Fibroblast of peridontal ligament (primary cell): Measurements from ENCODE around the gene USP47.
A peak's percentile ranks its signal among the peaks of the same experiment; 100 is the strongest.

Source experiments
- DNase-seq: peaks from one replicate; pipeline ENCODE4 v3.0.0-alpha.2; 2010; ENCODE audit errors: extremely low read depth

Gene USP47

DNA sequence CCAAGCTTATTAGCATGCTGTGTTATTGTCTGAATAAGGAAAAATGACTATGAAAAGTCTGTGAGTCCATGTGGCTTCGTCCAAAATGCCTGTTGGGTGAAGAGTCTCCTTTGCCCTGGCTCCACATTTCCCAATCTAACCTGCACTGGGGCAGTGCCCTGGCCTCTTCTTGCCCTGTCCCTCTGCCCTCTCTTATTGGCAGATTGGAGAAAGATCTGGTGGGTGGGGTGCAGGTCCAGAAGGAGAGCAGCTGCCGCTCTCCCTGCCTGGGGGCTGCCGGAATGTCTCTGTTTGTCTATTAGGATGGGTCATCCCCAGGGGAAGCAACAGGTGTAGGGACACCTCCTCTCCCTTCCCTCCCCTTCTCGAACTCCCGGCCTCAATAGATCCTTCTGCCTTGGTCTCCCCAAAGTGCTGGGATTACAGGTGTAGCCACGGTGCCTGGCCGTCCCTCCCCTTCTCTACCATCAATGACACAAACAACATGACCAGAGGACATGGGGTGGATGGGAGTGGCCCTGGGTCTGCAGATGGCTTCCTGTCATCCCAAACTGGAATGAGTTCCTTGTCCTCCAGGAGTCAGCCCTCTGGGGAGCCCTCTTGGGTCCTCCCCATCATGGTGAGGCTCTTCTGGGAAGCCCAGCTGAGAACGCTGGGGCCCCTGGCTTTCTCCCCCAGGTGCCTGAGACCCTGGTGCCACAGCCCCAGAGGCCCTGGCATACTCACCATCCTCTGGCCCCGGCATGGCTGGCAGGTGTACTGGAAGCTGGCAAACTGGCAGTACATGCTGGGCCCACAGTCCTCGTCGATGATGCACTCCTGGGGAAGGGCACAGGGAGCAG is 126.1 kb downstream of the USP47 start:
- no peak for DNase-seq

DNA sequence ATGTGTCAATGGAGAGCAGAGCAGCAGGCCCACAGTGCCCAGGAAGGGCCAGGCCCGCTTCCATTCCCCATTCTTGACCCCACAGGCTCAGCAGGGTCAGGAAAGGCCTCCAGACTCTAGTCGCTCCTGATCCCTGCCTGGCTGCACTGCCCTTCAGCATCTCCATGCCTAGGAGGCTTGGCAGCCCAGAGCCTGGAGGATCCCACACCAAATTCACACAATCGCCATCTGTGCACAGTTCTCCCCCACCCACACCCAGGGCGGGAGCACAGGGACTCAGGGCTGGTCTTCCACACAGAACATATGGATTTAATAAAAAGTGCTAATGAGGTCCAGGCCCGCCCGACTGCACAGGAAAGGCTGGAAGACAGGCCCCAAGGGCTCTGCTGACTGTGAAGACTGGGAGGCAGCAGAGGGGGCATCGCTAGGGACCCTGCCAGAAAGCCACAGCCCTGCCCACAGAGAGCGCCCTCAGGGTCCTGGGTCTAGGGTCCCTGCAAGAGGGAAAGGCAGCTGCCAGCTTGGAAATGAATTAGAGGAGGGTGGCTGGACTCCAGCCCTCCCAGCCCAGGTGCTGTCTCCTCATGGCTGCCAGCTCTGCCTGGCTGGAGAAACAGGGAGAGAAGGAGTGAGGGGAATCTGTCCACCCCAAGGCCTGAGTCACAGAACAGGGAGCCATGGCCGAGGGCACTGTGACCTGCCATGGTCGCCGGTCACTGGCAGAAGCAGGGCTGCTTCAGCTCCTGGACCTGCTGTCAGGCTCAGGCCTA is 126.9 kb downstream of the USP47 start:
- peak; percentile 90 for DNase-seq

DNA sequence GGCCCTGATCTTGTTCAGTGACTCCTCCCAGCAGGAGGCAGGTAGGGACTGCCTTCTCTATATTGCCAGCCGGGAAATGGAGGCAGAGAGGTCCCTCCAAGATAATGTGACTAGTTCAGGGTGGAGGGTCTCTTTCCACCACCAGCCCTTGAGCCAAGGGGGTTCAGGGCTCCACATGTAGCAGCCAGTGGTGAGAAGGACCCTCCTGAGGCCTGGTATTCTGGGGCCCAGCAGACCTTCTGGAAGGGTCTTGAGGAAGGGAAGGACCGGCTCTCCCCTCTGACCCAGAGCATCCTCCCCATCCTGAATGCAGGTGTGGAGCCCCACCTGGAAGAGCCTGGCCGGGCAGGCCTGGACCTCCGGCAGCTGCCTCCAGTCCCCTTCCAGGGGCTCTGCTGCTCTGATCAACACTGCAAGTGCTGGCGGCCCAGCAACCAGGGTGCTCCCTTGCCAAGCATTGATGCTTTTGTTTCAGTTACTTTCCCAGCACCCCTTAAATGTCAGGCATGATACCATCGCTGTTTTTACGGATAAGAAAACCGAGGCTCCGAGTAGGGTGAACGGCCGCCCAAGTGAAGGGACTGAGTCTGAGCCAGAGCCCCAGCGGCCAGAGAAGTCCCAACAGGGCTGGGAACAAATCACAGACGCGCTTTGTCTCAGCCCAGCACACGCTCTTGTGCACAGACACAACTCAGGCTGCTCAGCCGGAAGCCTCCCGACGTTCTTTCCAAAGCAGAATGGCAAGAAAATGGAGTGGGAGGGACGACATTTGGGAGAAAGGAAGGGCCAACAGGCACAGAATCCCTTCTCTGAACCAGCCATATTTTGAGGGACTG is 127.8 kb downstream of the USP47 start:
- DNase-seq = no peak

DNA sequence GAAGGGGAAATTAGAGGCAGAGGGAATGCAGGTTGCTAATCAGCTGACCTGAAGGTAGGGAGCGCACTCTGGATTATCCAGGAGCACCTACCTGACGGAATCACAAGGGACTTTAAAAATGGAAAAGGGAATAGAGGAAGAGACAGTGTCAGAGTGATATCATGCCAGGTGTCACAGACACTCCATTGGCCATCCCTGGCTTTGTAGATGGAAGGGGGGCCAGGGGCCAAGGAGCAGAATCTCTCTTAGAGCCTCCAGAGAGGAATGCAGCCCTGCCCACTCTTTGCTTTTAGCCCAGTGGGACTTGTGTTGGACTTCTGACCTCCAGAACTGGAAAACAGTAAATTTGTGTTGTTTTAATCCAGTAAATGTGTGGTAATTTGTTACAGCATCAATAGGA is 128.8 kb downstream of the USP47 start:
- DNase-seq = no peak

DNA sequence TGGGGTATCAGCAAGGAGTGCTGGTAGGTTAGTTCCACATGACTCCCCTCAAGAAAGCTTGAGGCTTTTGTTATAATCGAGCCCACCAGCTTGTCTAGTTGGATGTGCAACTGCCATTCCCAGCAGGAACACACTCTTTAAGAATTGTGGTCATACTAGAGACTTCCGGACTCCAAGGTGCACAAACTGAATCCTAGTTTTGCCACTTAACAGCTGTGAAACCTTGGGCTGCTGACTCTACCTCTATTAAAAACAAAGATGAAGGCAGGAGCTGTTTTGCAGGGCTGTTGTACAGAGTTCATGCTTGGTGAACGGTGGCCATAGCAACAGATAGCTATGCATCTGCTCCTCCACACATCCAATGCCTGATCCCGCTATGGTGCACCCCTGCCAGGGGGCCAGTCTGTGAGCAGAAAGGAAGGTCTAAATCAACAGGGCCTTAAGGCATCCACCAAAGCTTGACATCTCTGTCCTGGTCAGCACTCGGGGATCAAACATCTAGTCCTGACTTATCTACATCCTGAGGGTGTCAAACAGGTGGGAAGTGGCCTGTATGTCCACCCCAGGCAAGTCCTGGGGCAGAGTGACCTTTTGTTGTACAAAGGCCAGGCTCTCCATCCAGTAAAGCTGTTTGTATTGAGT is 130.3 kb downstream of the USP47 start:
- no peak for DNase-seq

DNA sequence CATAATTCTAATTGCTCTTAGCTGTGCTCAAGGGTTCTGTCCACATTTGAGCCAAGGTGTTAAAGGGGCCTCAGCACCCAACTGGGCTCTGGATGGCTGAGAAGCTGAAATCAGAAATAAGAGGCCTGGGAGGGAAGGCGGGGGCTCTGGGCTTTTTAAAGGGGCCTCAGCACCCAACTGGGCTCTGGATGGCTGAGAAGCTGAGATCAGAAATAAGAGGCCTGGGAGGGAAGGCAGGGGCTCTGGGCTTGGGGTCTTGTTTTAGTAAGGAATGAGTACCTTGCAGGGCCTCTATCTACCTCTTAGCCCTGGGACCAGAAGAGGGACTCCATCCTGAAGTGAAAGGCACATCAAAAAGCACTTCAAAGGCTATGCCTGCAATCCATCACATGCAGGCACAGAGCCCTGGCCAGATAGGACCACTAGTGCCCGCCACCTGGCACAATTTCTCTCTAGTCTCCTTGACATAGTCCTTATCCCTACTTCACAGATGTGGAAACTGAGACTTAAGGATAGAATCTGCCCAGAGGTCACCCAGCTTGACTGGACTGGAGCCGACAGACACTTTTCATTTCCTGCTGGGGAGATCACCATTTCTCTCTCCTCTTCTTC is 131.1 kb downstream of the USP47 start:
- DNase-seq = no peak

DNA sequence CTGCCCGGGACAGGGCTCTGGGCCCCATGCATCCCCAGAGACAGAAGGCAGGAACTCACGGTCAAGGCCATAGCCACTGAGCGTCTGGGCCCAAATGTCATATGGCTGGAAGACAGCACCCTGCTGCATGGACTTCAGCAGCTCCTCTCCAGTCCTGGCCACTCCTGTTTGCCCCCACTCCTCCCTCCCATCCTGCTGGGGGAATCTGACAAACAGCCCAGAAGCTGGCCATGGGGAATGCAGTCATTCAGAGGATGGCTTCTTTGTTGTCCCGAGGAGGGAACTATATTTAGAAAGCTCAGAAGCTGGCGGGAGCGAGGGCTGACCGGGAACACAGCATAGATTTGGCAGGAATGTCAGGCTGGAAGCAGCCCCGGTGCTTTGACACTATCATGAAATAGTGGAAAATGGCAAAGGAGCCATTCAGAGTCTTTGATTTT is 131.6 kb downstream of the USP47 start:
- DNase-seq = peak; percentile 82

DNA sequence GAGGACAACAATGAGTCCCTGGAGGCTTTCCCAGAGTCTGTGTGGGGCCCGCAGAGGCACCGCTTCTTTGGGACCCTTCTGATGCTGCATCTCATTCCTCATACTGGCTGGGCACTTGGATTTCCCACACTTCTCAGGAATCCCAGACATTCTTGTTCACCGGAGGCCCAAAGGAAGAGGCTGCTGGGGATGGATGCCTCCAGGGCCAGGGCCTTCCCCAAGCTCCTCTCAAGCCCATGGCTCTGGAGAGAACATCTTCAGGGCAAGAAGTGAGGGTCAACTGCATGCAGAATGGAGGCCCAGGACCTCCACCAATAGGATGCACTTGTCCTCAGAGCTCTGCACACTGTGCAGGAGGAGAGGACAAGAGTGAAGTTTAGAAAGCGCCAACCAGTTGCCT is 132.1 kb downstream of the USP47 start:
- no peak for DNase-seq

DNA sequence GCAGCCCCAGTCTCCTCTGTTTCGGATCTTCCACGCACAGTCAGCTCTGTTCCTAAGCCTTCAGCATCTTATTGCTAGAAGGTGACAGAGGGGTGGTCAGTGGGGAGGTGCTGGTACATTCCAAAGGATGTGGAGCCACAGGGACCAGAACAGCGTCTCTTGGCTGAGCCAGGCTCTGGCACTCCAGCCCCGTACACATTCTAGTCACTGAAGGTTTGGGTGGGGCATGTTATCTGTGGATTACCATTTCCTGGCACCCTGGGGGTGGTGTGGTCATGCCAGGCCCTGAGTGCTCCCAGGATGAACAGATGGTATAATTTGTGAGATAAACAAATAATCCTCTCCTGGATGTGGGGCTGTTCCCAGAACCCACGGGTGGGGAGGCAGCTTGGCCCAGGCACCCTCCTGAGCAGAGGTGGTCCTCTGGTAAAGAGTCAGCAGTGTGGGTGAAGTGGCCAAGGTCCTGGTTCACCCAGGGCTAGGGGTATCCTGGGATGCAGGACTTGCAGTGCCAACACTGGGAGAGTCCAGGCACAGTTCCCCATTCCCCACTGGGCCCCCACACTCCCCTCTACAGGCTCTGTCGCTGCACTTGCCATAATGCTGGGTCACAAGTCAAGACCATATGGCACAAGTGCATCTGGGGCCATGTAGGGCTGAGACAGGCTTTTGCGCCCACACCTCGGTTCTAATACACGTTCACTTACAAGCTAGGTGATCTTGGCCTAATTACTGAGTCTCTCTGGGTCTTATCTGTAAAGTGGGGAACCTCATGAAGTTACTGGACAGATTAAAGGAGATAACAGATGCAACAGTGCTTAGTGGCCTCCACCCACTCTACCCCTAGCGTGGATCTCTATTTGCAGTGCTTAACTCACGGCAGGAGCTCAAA is 133.7 kb downstream of the USP47 start:
- no peak for DNase-seq

DNA sequence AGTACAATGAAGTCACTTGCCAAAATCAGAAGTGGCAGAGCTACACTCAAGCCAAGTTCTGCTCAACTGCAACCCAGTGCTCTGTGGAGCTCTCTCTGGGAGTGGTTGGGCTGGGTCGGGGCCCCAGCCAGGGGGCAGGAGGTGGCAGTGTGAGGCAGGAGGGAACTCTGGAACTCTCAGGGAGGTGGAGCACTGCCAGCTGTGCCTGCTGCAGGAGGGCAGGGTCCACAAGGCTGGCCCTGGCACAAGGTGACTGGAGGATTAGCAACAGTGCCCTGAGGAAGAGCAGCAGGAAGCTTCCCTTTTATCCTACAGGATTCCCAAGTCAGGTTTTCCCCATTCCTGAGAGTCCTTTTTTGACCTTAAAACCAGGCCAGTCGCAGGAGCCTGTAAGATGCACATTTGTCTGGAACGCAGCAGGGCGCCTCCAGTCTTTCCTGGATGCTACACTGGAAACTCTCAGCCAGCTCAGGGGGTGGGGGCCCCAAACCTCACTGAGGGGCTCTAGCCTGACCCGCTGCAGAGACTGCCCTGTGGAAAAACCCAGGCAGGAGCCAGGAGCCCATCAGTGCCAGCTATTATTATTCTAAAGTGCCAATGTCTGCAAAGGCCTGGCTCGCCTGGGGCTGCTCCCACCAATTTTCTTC is 134.8 kb downstream of the USP47 start:
- no peak for DNase-seq

DNA sequence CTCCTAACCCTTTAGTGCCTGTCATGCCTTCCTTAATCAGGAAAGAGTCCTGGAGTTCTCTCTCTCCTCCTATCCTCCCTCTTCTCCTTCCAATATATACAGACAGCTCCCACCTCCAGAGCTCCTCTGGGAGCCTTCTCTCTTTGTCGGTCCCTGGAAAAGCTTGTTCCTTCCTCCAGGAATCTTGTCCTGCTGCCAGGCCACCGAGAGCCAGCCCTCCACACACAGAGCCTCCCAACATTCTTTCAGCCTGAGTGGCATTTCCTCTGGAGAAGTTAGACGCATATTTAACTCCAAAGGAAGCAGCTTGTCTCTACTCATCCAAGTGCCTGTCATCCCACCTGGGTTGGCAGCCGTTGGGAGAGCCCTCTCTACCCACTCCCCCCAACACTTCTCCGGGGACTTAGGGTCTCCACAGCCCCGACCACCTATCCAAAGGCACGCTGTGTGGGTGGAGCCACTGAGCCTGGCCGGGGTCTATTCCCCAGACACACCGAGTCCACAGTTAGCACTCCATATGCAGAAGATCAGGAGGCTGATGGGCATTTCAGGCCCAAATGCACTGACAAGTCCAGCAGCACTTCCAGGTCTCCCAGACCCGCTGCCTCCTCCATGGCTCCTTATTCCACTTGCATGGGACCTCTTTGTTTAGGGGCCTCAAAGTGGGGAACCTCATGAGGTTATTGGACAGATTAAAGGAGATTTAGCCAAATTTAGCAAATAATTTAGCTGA is 135.6 kb downstream of the USP47 start:
- peak; percentile 87 for DNase-seq

DNA sequence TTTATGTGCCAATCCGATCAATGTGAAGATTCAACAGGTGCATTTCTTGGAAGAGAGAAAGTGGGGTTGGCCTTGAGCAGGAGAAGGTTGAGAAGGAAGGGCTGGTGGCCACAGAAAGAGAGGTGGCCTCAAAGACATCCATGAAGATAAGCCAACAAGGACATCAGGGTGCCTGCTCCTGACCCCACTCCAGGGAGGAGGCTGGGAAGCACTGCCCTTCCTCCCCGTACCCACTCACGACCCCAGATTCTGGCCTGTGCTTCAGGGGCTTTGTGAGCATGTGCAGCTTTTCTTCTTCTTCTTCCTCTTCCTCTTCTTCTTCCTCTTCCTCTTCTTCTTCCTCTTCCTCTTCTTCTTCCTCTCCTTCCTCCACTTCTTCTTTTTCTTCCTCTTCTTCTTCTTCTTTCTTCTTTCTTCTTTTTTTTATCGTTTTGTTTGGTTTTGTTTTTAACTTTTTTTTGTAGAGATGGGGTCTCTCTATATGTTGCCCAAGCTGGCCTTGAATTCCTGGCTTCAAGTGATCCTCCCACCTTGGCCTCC is 136.4 kb downstream of the USP47 start:
- DNase-seq = no peak

DNA sequence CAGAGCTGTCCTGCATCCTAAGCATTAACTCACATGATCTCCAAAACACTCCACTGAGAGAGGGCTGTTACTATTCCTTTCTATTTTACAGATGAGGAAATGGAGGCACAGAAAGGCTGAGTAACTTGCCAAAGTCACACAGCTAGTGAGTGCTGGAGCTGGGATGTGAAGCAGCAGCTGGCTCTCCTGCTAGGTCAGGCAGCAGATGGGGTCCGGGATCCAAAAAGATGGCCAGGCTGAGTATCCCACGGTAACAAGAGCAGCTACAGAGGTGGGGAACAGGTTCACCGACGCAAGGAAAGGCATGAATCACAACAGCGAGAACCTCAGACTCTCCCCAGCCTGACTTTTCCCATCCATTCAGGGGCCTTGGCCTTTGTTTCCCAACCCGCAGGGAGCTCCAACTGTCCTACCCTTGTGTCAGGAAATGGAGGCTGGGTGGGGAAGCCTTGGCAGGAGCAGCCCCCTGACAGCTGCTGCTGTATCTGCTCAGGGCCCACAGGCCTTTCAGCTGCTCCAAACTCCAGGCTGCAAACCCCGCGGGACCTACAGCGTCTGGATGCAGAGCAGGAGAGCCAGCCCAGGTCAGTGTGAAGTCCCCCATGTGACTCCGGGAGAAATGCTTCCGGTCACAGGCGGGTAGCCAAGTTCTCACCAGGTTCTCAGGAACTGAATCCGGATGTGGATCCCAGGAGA is 137.2 kb downstream of the USP47 start:
- DNase-seq = no peak

DNA sequence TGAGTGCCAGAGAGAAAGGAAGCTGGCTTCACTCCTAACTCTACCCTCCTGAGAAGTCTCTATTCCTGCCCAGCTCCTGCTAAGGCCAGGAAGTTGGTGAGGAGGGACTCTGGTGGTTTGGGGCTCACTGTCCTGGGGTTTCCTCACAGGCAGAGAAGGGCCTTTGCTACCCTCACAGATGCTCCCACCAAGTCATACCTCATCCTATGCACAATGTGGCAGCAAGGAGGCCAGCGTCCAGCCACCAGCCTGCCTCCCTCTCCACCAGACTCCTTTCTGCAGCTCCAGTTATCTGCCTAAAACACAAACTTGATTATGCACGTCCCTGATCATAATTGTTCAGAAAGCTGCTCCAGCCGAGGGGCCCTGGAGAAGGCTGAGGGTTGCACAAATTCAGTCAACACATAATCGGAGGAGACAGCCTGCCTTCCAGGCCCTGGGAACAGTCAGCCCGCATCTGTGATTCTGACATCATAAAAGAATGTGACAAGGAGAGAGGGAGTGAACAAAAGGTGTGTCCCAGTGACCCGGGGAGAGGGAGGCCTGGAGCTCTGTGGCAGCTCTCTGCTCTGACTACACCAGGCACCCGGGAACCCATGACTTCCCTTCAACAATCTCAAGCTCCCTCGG is 137.8 kb downstream of the USP47 start:
- DNase-seq = no peak

DNA sequence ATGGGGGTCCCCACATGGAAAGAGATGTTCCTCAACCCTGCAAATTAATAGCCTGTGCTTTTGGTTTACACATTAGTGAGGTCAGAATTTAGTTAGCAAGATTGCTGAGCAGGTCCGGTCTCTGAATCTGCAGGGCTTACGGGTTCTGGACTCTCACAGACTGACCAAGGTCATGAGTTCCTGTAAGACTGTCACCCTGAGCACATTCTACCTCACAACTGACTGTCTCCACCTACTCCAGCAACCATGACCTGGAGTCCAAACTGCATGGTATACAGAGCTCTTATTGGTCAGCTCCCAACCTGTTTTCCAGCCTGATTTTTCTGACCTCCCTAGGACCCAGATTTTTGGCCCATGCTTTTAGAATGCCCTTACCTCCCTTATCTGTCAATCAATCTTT is 138.4 kb downstream of the USP47 start:
- no peak for DNase-seq

DNA sequence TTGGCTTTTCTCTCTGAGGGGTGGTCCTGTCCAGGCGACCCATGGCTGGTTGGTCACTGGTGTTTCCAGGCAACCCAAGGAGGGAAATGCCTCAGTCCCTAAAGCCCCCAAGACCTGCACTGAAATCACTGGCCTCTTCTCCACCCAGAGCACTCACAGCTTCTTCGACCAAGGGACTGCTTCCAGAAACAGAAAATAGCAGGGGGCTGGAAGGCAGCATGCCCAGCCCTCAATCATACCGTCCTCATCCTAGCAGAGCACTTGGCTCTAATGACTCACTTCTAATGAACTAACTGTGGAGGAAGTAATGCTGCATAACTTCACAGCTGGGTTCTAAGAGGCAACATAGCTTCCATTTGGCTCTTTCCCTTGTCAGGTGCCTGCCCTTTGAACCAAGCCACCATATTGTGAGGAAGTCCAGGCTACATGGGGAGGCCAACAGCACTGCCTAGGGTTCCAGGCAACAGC is 139.1 kb downstream of the USP47 start:
- DNase-seq = no peak

DNA sequence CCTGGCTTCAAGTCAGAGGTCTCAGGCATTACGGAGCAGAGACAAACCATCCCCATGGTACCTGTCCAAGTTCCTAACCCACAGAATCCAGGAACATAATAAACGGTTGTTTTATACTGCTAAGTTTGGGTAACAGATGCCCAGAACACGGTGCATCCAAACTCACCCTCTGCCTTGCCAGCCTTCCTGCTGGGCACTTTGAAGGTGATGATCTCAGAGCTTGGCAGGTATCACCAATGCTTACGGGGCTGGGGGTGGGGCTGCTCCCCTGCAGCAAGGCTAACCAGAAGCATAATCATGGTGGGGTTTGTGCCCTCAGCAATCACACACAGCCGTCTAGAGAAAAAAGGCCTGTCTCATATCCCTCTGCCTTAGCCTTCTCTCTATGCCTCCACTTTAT is 139.6 kb downstream of the USP47 start:
- DNase-seq = no peak

DNA sequence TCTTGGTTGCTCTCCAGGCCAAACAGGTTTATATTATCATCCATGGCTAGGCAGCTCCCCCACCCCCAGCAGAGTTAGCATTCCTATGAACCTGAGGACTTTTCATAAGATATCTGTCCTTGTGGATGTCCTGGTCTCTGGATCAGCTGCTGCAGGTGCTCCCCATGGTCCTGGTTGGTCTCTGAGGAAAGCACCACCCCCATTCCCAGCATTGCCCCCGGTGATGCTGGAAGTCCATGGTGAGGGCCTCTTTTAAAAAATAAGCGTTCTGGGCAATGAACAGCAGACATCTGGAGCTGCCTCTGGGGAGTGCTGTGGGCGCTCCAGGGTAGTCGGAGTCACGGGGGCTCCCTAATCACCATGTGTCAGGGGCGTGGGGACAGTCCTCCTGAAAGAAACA is 140.1 kb downstream of the USP47 start:
- no peak for DNase-seq
